Measurements from ENCODE around the gene SCAMP1.
A peak's percentile ranks its signal among the peaks of the same experiment; 100 is the strongest.

SCAMP1 gene

GRCh38 chr5:78490709-78491485 is 130.5 kb downstream of the SCAMP1 start:
- no peaks in the 10 kb centered on the region for H3K79me1 ChIP-seq (ENCODE audit: low read length)
- H3K27me3 ChIP-seq (ENCODE audit: insufficient read depth, low read length), result no peaks in the 10 kb centered on the region
- H3K9me3 ChIP-seq (ENCODE audit: insufficient read depth, low read depth, low read length), result no peaks in the 10 kb centered on the region
- no peak overlapping the region for H4K12ac ChIP-seq (ENCODE audit: low read depth, low read length)
- no peak overlapping the region for H2BK120ac ChIP-seq (ENCODE audit: insufficient read depth, low read length, poor library complexity)
- no peak overlapping the region for H3K23ac ChIP-seq (ENCODE audit: low read length)
- no peak overlapping the region for H3K14ac ChIP-seq (ENCODE audit: low read length)
- no peak overlapping the region for H2AK5ac ChIP-seq (ENCODE audit: low read length)
- H3K79me2 ChIP-seq (ENCODE audit: control insufficient read depth, insufficient read depth, low read length, poor library complexity), result peaks cover 2% of the 10 kb centered on the region
- DNase-seq, result no peak
- peaks cover 5 to 19% of the 10 kb centered on the region in 2 experiments for H3K36me3 ChIP-seq (ENCODE audit: control insufficient read depth in 1 of 2, insufficient read depth in 2 of 2, low read length in 2 of 2)
- no peak overlapping the region for H3K27ac ChIP-seq (ENCODE audit: low read depth, low read length)
- no peak overlapping the region for H3K18ac ChIP-seq (ENCODE audit: low read length)
- no CpG with 5 or more reads among the region's 4 CpGs for WGBS (ENCODE audit: extremely low coverage, insufficient coverage, insufficient read length)
- H3K4me2 ChIP-seq (ENCODE audit: low read length), result no peak overlapping the region
- no peak overlapping the region for H4K91ac ChIP-seq (ENCODE audit: low read depth, low read length)
- H3K4me1 ChIP-seq (ENCODE audit: control insufficient read depth in 1 of 2, insufficient read depth in 2 of 2, low read length in 2 of 2), result peaks cover 0 to 9% of the 10 kb centered on the region in 2 experiments
- no peak overlapping the region for H2BK5ac ChIP-seq (ENCODE audit: low read depth, low read length, poor library complexity)
- H3K9ac ChIP-seq (ENCODE audit: low read length), result no peak overlapping the region
- no peak overlapping the region for H2BK12ac ChIP-seq (ENCODE audit: low read length)
- H3K4me3 ChIP-seq (ENCODE audit: low read depth, low read length), result no peak overlapping the region
- H3K4ac ChIP-seq (ENCODE audit: low read depth, low read length), result no peak overlapping the region
- no peak overlapping the region for H2AFZ ChIP-seq (ENCODE audit: insufficient read depth, low read length, poor library complexity)
- no peak overlapping the region for H4K8ac ChIP-seq (ENCODE audit: low read depth, low read length)

DNA sequence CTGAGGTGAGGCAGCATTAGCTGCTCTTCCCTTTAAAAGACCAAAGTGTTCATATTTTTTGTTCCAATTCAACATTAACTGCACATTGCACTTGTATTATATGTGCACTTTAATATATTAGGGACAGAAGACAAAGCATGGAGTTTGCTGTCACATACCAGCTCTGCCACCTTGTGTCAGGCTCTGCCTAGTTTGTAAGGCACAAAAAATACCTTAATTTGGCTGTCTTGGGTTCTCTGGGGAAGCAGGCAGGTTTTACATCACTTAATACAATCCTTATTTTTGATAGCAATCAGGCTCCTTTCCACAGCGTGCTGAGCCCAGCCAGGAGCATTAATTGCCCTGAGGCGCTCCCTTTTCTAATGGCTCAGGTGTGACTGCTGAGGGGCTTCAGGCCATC is 131.8 kb downstream of the SCAMP1 start:
- Histone ChIP-seq H2BK120ac (ENCODE audit: insufficient read depth, low read length, poor library complexity) (no peak overlapping the region), H3K18ac (ENCODE audit: low read length) (no peak overlapping the region), H3K23ac (ENCODE audit: low read length) (no peak overlapping the region), H3K4me3 (ENCODE audit: low read depth, low read length) (no peak overlapping the region), H4K12ac (ENCODE audit: low read depth, low read length) (no peak overlapping the region), H3K14ac (ENCODE audit: low read length) (no peak overlapping the region), H2AK5ac (ENCODE audit: low read length) (no peak overlapping the region), H4K8ac (ENCODE audit: low read depth, low read length) (no peak overlapping the region), H2BK5ac (ENCODE audit: low read depth, low read length, poor library complexity) (no peak overlapping the region), H3K36me3 (ENCODE audit: control insufficient read depth in 1 of 2, insufficient read depth in 2 of 2, low read length in 2 of 2) (peaks cover 5 to 19% of the 10 kb centered on the region in 2 experiments), H3K79me1 (ENCODE audit: low read length) (no peaks in the 10 kb centered on the region), H4K91ac (ENCODE audit: low read depth, low read length) (no peak overlapping the region), H3K79me2 (ENCODE audit: control insufficient read depth, insufficient read depth, low read length, poor library complexity) (peaks cover 2% of the 10 kb centered on the region), H3K27ac (ENCODE audit: low read depth, low read length) (no peak overlapping the region), H3K9me3 (ENCODE audit: insufficient read depth, low read depth, low read length) (no peaks in the 10 kb centered on the region), H3K4ac (ENCODE audit: low read depth, low read length) (no peak overlapping the region), H3K4me2 (ENCODE audit: low read length) (no peak overlapping the region), H2BK12ac (ENCODE audit: low read length) (no peak overlapping the region), H2AFZ (ENCODE audit: insufficient read depth, low read length, poor library complexity) (no peak overlapping the region), H3K27me3 (ENCODE audit: insufficient read depth, low read length) (no peaks in the 10 kb centered on the region), H3K4me1 (ENCODE audit: control insufficient read depth in 1 of 2, insufficient read depth in 2 of 2, low read length in 2 of 2) (peaks cover 4 to 18% of the 10 kb centered on the region in 2 experiments), H3K9ac (ENCODE audit: low read length) (no peak overlapping the region)
- no CpG with 5 or more reads among the region's 2 CpGs for WGBS (ENCODE audit: extremely low coverage, insufficient coverage, insufficient read length)
- no peak for DNase-seq

- H2AFZ ChIP-seq (ENCODE audit: insufficient read depth, low read length, poor library complexity), result no peak overlapping the region
- H3K14ac ChIP-seq (ENCODE audit: low read length), result no peak overlapping the region
- no peak overlapping the region for H2BK12ac ChIP-seq (ENCODE audit: low read length)
- no peak overlapping the region for H3K4me2 ChIP-seq (ENCODE audit: low read length)
- no peak overlapping the region for H2AK5ac ChIP-seq (ENCODE audit: low read length)
- H4K8ac ChIP-seq (ENCODE audit: low read depth, low read length), result no peak overlapping the region
- H3K27me3 ChIP-seq (ENCODE audit: insufficient read depth, low read length), result no peaks in the 10 kb centered on the region
- WGBS (ENCODE audit: extremely low coverage, insufficient coverage, insufficient read length), result no CpG with 5 or more reads among the region's 7 CpGs
- peaks cover 2% of the 10 kb centered on the region for H3K79me2 ChIP-seq (ENCODE audit: control insufficient read depth, insufficient read depth, low read length, poor library complexity)
- no peaks in the 10 kb centered on the region for H3K79me1 ChIP-seq (ENCODE audit: low read length)
- H2BK5ac ChIP-seq (ENCODE audit: low read depth, low read length, poor library complexity), result no peak overlapping the region
- H3K18ac ChIP-seq (ENCODE audit: low read length), result no peak overlapping the region
- H2BK120ac ChIP-seq (ENCODE audit: insufficient read depth, low read length, poor library complexity), result no peak overlapping the region
- H3K23ac ChIP-seq (ENCODE audit: low read length), result no peak overlapping the region
- H3K27ac ChIP-seq (ENCODE audit: low read depth, low read length), result no peak overlapping the region
- H3K4ac ChIP-seq (ENCODE audit: low read depth, low read length), result peak overlapping the region; percentile 39
- no peak overlapping the region for H4K12ac ChIP-seq (ENCODE audit: low read depth, low read length)
- no peak for DNase-seq
- H3K4me3 ChIP-seq (ENCODE audit: low read depth, low read length), result no peak overlapping the region
- H3K36me3 ChIP-seq (ENCODE audit: control insufficient read depth in 1 of 2, insufficient read depth in 2 of 2, low read length in 2 of 2), result peaks cover 5 to 17% of the 10 kb centered on the region in 2 experiments
- peaks cover 4 to 18% of the 10 kb centered on the region in 2 experiments for H3K4me1 ChIP-seq (ENCODE audit: control insufficient read depth in 1 of 2, insufficient read depth in 2 of 2, low read length in 2 of 2)
- H3K9me3 ChIP-seq (ENCODE audit: insufficient read depth, low read depth, low read length), result no peaks in the 10 kb centered on the region
- H4K91ac ChIP-seq (ENCODE audit: low read depth, low read length), result no peak overlapping the region
- no peak overlapping the region for H3K9ac ChIP-seq (ENCODE audit: low read length)
Measured at GRCh38 chr5:78492650-78493049, 132.2 kb downstream of the SCAMP1 start.

DNA sequence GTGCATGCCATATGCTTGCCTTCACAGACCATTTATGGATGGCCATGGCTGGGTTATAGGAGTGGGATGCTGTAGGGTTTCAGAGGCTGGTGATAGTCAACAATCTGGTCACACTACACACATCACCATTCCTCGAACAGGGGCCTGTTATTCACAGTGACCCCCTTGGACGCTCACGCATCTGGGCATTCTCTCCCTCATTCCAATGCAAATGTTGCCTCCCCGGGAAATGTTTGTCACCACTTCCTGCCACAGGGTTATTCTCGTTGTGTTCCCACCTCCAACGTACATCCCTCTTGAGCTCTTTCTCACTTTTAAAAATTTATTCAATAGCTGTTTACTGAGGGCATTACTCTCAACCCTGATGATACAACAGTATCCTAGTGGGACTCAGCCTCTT is 135.4 kb downstream of the SCAMP1 start:
- no peak overlapping the region for H4K12ac ChIP-seq (ENCODE audit: low read depth, low read length)
- no peak overlapping the region for H2AK5ac ChIP-seq (ENCODE audit: low read length)
- H3K4me2 ChIP-seq (ENCODE audit: low read length), result no peak overlapping the region
- no peak overlapping the region for H3K4ac ChIP-seq (ENCODE audit: low read depth, low read length)
- no peak overlapping the region for H2AFZ ChIP-seq (ENCODE audit: insufficient read depth, low read length, poor library complexity)
- no peak overlapping the region for H3K9ac ChIP-seq (ENCODE audit: low read length)
- H4K8ac ChIP-seq (ENCODE audit: low read depth, low read length), result no peak overlapping the region
- peaks cover 0 to 8% of the 10 kb centered on the region in 2 experiments for H3K36me3 ChIP-seq (ENCODE audit: control insufficient read depth in 1 of 2, insufficient read depth in 2 of 2, low read length in 2 of 2)
- H3K23ac ChIP-seq (ENCODE audit: low read length), result no peak overlapping the region
- no peak overlapping the region for H3K4me3 ChIP-seq (ENCODE audit: low read depth, low read length)
- H4K91ac ChIP-seq (ENCODE audit: low read depth, low read length), result no peak overlapping the region
- H3K4me1 ChIP-seq (ENCODE audit: control insufficient read depth in 1 of 2, insufficient read depth in 2 of 2, low read length in 2 of 2), result peaks cover 7 to 20% of the 10 kb centered on the region in 2 experiments
- WGBS (ENCODE audit: extremely low coverage, insufficient coverage, insufficient read length), result no CpG with 5 or more reads among the region's 6 CpGs
- H3K27ac ChIP-seq (ENCODE audit: low read depth, low read length), result no peak overlapping the region
- H3K27me3 ChIP-seq (ENCODE audit: insufficient read depth, low read length), result no peaks in the 10 kb centered on the region
- H3K79me2 ChIP-seq (ENCODE audit: control insufficient read depth, insufficient read depth, low read length, poor library complexity), result peaks cover 2% of the 10 kb centered on the region
- no peaks in the 10 kb centered on the region for H3K79me1 ChIP-seq (ENCODE audit: low read length)
- no peak overlapping the region for H3K18ac ChIP-seq (ENCODE audit: low read length)
- no peak overlapping the region for H2BK5ac ChIP-seq (ENCODE audit: low read depth, low read length, poor library complexity)
- H2BK120ac ChIP-seq (ENCODE audit: insufficient read depth, low read length, poor library complexity), result no peak overlapping the region
- no peak for DNase-seq
- no peak overlapping the region for H2BK12ac ChIP-seq (ENCODE audit: low read length)
- no peak overlapping the region for H3K14ac ChIP-seq (ENCODE audit: low read length)
- H3K9me3 ChIP-seq (ENCODE audit: insufficient read depth, low read depth, low read length), result no peaks in the 10 kb centered on the region

Data from trophoblast cell (in vitro differentiated cells and primary cell).